Airway epithelial cell (primary cell): ENCODE results near the gene CCND2. TPM values are rescaled to one million over a fixed set of nuclear protein-coding genes. Genes with fewer than 3 reads are reported as not detected.

Experiments
- total RNA-seq: library from RNA; depleted of rRNA; stranded (reverse); fragments of >200 nt; gene quantifications from 2 replicates; pipeline ENCODE4 v1.2.3, GENCODE V29; 2015

The CCND2 gene
- 147 and 200 TPM in 2 replicates for total RNA-seq

GRCh38 chr12:4273652-4274395 lies at the start of gene CCND2:
TSS of gene CCND2 (plus strand) at chr12:4273762. CDS start at chr12:4274041, 279 bp downstream.

GRCh38 chr12:4320853-4321701 lies 47.5 kb downstream of the CCND2 start, which contains the start of gene TIGAR:
TSS of gene TIGAR (plus strand) at chr12:4321213. CDS start at chr12:4321272, 59 bp downstream.

Other genes with a start within 250 kb of the CCND2 start
- 13.5 and 15.8 TPM in 2 replicates for gene TIGAR, start 47.5 kb downstream of the CCND2 start, total RNA-seq
- not detected in 2 replicates for gene FGF23, start 106.0 kb downstream of the CCND2 start, total RNA-seq
- gene FGF6, start 172.1 kb downstream of the CCND2 start, total RNA-seq: not detected in 2 replicates